Measurements from ENCODE around the gene DCHS2. TPM values are rescaled to one million over a fixed set of nuclear protein-coding genes. Genes with fewer than 3 reads are reported as not detected.

Gene DCHS2
- total RNA-seq, 1 donor from 2014 or later = 0.13 TPM

- H3K4me3 Mint-ChIP-seq (ENCODE audit: unreplicated experiment) = no peak overlapping the region
- H3K27me3 Mint-ChIP-seq (ENCODE audit: unreplicated experiment) = no peaks in the 10 kb centered on the region
- H3K27ac Mint-ChIP-seq (ENCODE audit: unreplicated experiment) = no peak overlapping the region
- DNase-seq (ENCODE audit: extremely low spot score, unreplicated experiment) = no peak
- no peak for TF ChIP-seq CTCF (IDR thresholded peaks at IDR 0.05)
- peaks cover 8% of the 10 kb centered on the region for H3K4me1 Mint-ChIP-seq (ENCODE audit: unreplicated experiment)
- no peaks in the 10 kb centered on the region for H3K36me3 Mint-ChIP-seq (ENCODE audit: unreplicated experiment)
- H3K9me3 Mint-ChIP-seq (ENCODE audit: unreplicated experiment) = peaks cover 24% of the 10 kb centered on the region
These were observed 183.4 kb downstream of the DCHS2 start for GRCh38 chr4:154308207-154308606.

GRCh38 chr4:154307451-154307850 is 184.1 kb downstream of the DCHS2 start:
- no peak for DNase-seq (ENCODE audit: extremely low spot score, unreplicated experiment)
- H3K9me3 Mint-ChIP-seq (ENCODE audit: unreplicated experiment) = peaks cover 24% of the 10 kb centered on the region
- peaks cover 6% of the 10 kb centered on the region for H3K4me1 Mint-ChIP-seq (ENCODE audit: unreplicated experiment)
- no peak overlapping the region for H3K4me3 Mint-ChIP-seq (ENCODE audit: unreplicated experiment)
- no peaks in the 10 kb centered on the region for H3K27me3 Mint-ChIP-seq (ENCODE audit: unreplicated experiment)
- no peak for TF ChIP-seq CTCF (IDR thresholded peaks at IDR 0.05)
- no peaks in the 10 kb centered on the region for H3K36me3 Mint-ChIP-seq (ENCODE audit: unreplicated experiment)
- no peak overlapping the region for H3K27ac Mint-ChIP-seq (ENCODE audit: unreplicated experiment)

- no peak overlapping the region for H3K27ac Mint-ChIP-seq (ENCODE audit: unreplicated experiment)
- no peak for DNase-seq (ENCODE audit: extremely low spot score, unreplicated experiment)
- H3K27me3 Mint-ChIP-seq (ENCODE audit: unreplicated experiment) = no peaks in the 10 kb centered on the region
- H3K36me3 Mint-ChIP-seq (ENCODE audit: unreplicated experiment) = no peaks in the 10 kb centered on the region
- peaks cover 24% of the 10 kb centered on the region for H3K9me3 Mint-ChIP-seq (ENCODE audit: unreplicated experiment)
- no peak overlapping the region for H3K4me3 Mint-ChIP-seq (ENCODE audit: unreplicated experiment)
- TF ChIP-seq CTCF (IDR thresholded peaks at IDR 0.05) = no peak
- H3K4me1 Mint-ChIP-seq (ENCODE audit: unreplicated experiment) = peaks cover 6% of the 10 kb centered on the region
These were observed 186.0 kb downstream of the DCHS2 start for GRCh38 chr4:154305616-154306015.

GRCh38 chr4:154304679-154305078 is 186.9 kb downstream of the DCHS2 start:
- TF ChIP-seq CTCF (IDR thresholded peaks at IDR 0.05) = no peak
- Mint-ChIP-seq H3K27ac (ENCODE audit: unreplicated experiment) (no peak overlapping the region), H3K4me1 (ENCODE audit: unreplicated experiment) (peaks cover 6% of the 10 kb centered on the region), H3K9me3 (ENCODE audit: unreplicated experiment) (peaks cover 24% of the 10 kb centered on the region), H3K4me3 (ENCODE audit: unreplicated experiment) (no peak overlapping the region), H3K36me3 (ENCODE audit: unreplicated experiment) (no peaks in the 10 kb centered on the region), H3K27me3 (ENCODE audit: unreplicated experiment) (no peaks in the 10 kb centered on the region)
- DNase-seq (ENCODE audit: extremely low spot score, unreplicated experiment) = no peak

- Mint-ChIP-seq H3K4me3 (ENCODE audit: unreplicated experiment) (no peak overlapping the region), H3K36me3 (ENCODE audit: unreplicated experiment) (no peaks in the 10 kb centered on the region), H3K27me3 (ENCODE audit: unreplicated experiment) (no peaks in the 10 kb centered on the region), H3K4me1 (ENCODE audit: unreplicated experiment) (no peaks in the 10 kb centered on the region), H3K9me3 (ENCODE audit: unreplicated experiment) (peaks cover 11% of the 10 kb centered on the region), H3K27ac (ENCODE audit: unreplicated experiment) (no peak overlapping the region)
- no peak for TF ChIP-seq CTCF (IDR thresholded peaks at IDR 0.05)
- DNase-seq (ENCODE audit: extremely low spot score, unreplicated experiment) = no peak
These were observed 196.8 kb downstream of the DCHS2 start for GRCh38 chr4:154294652-154295350.
